NCI-H2196 (cell line): ENCODE measurements around the gene INHBB.
"Not testable (repeated sequence)": the region's sequence is repeated elsewhere in the genome, so short reads cannot be mapped to it uniquely, and the experiment has no call there.

ENCODE experiments used
- DNase-seq: peaks from one replicate; lab custom pipeline; 2025; ENCODE audit not compliant: unreplicated experiment; lab: John Stamatoyannopoulos, UW

Gene INHBB

DNA sequence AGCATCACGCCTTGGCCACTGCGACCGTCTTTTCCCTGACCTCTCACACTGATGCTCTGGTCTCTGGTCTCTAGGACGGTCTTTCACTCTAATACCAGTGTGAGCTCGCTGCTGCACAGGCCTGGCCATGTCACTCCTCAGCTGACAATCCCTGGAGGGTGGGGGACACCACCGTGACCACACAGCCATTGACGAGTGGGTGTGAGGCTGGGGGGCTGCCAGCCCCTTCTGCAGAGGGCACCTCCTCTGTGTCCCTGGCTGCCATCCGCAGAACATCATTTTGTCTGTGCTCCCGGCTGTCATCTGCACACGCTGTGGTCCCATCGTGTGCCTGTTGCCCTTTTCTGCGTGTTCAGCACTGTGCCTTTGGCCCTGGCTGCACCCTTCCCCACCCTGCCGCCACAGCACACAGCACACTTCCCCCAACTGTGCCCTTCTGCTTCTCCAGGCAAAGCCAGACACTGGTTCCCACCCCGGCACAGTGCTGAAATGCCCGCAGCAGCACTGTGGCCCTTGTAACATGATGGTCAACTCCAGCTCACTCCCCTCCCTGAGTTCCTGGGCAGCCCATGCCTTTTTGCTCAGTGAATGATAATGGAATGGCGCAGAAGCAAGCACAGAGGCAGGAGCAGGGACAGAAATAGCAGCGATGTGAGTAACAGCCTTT, 30.4 kb upstream of the INHBB start:
- no peak for DNase-seq

DNA sequence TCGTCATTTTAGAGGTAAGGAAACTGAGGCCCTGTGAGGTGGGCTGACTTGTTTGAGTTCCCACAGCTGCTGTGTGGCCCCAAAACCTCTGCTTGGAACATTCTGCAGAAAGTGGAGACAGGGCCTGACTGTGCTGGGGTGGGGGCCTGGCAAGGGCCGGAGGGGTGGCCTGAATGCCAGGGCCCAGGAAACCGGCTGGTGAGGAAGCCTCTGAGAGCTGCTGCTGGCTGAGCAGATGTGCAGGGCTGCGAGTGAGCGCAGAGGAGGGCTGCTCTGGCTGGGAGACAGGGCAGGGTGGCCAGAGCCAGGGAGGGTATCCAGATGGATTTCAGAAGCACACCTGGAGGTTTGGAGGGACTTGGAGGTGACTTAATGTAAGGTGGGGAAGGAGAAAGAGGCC, 29.9 kb upstream of the INHBB start:
- no peak for DNase-seq

DNA sequence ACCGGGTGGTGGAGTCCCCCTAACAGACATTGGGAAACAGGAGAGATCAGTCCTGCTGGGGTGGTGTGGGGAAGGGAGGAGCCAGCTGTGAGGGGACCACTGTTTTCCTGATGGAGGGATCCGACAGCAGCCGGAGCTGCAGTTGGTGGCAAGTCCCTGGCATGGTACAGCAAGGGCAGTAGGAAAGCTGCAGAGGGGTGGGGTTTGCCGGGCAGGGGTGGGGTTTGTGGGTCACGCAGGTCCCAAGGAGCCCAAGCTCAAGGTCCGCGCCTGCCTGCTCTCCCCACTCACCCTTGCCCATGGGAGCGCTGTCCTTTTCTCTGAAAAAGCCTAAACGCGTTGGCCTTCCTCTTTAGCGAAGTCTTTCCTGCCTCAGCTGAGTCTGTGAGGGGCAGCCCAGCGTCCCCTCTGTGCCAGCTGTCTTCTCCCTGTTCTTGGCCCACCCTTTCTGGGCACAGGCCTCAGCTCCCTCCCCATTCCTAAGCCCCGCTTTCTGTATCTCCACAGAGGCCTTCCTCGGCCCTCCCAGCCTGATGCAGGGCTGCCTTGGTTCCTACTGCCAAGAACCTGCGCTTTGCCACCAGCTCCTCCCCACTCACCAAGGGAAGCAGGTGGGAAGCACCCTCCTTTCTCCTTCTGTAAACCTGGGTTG, 29.3 kb upstream of the INHBB start:
- no peak for DNase-seq

DNA sequence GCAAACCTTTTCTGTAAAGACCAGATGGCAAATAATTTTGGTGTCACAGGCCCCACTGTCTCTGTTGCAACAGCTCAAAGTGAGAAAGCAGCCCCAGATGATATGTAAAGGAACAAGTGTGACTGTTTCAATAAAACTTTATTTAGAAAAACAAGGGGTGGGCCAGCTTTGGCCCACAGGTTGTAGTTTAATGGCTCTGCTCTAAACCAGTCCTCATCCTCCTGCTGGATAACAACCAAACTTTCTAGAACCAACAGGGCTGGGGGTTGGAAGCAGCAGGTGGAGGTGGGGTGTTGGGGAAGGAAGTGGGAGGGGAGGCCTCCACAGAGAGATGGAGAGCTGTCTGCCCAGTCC, 28.8 kb upstream of the INHBB start:
- DNase-seq = no peak

DNA sequence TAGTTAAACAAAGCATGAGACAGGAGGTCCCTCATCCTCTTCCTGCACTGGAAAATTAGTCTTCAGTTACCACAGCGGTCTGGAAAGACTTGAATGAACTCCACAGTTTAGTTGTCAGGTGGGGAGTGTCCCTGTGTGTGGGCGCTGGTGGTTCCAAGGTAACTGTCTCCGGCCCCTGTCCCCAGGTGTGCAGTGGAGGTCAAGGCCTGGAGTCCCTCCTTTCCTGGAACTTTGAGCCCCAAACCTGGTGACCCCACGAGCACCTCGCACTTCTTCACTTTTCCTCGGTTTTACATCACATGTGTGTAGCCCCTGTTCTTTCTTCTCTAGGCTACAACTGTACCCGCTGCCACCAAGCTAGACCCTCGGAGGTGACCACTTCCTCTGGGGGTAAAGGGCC, 28.0 kb upstream of the INHBB start:
- DNase-seq = no peak

DNA sequence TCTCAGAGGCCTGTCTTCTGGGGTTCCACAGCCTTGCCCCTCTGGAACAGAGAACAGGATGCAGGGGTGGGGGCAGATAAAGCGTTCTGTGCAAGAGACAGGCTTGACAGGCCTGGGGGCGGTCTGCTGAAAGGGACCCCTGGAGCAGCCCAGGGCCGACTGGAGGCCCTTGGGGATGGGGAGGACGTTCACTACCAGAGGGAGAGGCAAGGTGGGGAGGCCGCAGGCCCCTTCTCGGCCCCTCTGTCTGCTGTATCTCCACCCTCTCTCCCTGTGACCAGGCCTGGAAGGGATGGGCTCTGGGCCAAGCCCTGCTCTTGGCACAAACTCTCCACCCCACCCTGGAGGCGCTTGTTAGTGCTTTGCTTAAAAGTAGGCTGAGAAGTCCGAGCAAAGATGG, 27.3 kb upstream of the INHBB start:
- DNase-seq = no peak

DNA sequence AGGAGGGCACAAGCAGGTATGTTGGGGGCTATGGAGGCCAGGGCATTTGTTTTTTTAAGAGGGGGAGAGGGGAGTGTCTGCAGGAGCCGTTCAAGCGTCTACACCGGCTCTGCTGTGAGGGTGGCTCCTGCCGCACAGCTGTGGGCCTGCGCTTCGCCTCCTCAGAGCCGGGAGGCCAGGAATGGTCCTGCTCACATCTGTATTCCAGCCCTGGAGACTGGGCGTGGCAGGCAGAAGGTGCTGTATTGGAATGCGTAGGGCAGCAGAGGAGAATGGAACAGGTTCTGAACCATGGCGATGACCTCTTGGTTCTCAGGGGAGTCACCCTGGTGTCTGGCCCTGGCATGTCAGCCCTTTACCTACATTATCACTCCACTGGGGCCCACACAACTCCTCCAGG, 26.8 kb upstream of the INHBB start:
- DNase-seq = no peak

DNA sequence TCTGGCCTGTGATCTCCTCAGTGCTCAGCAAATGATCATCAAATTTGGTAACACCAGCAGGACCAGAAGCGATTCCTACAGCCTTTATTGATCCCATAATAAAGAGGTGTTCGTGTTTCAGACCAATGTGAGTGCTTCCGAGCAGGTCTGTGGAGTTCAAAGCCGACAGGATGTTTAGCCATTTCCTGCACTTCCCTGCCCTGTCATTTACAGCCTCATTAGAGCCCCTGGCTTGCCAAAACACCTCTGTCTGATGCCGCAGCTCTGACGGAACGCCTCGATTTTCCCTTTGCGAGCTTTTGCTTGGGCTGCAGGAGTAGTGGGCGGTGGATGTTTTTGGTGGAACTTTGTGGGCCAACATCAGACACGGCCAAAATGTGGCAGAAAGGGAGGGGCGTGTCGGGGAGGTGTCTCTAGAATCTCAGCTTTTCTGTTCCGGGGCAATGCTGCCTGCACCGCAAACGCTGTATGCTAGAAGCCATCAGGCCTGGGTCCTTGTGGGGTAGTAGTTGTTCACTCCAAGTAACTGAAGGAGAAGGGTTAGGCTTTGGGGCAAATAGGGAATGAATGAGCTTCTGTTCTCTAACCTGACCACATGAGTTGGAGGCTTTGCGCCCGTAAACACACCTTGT, 26.1 kb upstream of the INHBB start:
- no peak for DNase-seq

DNA sequence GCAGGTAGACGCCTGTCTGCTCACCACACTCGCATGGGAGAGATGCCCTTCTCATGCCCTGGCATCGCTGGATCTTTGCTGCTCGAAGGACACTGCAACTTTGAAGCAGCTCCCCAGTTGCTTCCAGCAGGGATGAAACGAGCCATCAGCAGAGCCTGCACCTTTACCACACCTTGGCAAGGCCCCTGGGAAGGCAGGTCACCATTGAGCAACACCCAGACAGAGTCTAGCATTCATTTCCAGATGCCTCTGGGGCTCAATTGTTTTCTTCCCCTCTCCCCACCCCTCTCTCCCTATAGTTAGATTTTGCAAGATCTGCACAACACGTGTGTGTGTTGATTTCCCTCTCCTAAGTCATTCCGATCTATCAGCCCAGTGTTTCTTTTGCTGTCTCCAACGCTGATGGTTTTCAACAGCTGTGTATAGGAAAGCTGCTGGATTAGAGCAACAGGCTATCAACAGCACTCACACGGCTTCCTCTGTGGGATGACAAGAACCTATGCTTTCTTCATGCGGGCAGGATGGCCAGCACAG, 25.6 kb upstream of the INHBB start:
- DNase-seq = no peak

DNA sequence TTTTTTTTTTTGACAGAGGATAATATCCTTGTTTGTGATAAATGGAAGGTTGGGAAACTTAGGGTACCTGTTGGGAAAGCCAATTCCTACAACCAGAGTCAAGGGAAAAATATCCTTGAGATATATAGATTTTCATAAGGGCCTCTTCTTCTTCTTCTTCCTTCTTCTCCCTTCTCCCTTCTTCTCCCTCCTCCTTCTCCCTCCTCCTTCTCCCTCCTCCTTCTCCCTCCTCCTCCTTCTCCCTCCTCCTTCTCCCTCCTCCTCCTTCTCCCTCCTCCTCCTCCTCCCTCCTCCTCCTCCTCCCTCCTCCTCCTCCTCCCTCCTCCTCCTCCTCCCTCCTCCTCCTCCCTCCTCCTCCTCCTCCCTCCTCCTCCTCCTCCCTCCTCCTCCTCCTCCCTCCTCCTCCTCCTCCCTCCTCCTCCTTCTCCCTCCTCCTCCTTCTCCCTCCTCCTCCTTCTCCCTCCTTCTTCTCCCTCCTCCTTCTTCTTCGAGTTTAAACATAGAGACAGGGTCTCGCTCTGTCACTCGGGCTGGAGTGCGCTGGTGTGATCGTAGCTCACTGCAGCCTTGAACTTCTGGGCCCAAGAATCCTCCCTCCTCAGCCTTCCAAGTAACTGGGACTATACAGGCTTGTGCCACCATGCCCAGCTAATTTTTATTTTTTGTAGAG, 24.9 kb upstream of the INHBB start:
- not testable (repeated sequence) for DNase-seq

DNA sequence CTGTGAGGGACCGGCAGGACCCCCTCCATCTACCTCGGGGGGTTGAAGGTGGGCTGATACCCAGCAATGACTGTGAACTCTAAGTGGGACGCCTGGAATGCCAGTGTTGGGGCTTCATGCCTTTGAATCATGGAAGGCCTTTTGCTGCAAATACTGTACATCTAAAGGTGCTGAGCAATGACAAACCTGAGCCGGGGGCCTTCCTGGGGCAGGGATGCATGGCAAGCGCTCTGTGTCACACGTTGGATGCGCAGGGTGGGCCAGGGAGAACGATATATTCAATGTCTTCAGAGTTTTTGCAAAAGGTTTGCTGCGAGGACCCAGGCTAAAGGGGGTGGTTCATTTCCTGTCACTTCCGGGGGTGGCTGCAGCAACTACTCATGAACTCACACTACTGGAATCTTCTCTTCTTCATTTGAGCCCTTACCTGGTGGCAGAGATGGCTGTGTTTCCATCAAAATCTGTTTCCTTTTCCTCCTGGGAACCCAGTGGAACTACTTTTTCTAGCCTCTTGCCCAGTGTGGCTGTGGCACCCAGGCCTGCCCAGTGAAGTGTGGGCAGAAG, 24.1 kb upstream of the INHBB start:
- DNase-seq = no peak

DNA sequence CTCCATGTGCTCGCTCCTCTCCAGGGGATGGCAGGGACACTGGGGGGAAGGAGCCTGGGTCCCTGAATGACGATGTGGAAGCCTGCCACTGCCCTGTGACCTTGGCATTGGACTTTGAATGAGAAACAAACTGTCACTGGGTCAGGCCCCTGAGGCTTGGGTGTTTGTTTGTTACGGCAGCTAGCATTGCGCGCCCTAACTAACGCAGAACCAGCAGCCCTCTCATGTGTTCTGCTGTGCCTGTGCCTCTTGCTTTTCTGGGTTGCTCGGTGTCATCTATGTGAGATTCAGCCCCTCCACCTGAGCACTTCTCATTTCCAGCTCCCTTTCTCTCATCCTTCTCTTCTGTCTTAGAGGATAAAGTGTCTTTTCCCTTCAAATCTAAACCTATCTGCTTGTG, 23.6 kb upstream of the INHBB start:
- no peak for DNase-seq

DNA sequence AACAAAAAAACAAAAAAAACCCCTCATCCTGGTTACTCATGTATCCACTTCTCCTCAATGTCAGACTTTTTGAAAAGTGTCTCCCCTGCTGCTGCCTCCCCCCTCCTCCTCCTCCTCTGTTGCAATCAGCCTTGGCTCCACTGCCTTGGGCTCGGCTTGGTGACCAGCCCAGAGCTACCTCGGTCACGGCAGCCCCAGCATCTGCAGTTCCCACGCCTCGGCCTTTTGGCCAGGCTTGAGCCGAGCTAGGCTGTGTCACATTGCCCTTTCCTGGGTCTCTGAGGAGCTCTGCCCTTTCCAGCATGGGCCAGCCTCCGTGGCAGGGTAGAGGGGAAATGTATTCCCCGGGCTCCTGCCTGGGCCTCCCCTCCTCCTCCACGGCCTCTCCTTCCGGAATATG, 22.7 kb upstream of the INHBB start:
- no peak for DNase-seq

DNA sequence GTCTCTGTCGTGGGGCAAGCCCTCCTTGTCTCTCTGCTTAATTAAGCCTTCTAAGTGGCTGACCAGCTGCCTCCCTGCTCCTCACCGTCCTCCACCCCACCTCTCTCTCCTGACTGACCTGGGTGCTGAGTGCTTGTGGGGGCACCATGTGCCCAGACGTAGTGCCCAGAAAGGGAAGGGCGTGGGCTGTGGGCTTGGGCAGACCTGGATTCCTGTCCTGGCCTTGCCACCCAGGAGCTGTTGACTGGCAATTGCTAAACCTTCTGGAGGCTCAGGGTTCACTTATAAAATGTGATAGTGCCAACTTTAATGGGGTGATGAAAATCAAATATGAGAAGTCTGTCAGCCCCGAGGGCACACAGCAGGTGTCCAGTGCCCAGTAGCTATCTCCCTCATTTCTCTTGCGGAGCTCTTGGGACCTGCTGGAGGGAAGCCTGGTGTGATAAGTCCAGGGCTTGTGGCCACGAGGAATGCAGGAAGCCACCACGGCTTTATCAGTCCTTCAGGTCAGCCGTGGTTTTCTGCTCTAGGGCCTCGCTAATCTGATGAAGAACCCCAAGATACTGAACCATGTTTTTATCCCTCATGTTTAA, 22.0 kb upstream of the INHBB start:
- no peak for DNase-seq

DNA sequence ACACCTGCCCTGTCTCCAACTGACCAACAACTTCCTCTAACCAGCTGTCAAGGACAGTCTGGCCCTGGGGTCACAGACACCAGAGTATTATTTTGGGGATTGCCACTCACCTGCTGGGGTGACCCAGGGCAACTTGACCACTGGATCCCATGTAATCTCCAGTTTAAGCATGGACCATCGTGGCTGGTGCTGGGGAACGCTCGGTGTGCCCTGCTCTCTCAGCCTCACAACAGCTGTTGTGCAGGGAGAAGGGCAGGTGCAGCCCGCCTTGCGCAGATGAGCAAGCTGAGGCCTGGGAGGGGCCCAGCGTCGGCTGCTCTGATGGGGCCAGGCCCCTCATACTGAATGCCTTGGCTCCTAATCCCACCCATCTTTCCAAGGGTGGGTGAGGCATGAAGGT, 21.0 kb upstream of the INHBB start:
- no peak for DNase-seq

DNA sequence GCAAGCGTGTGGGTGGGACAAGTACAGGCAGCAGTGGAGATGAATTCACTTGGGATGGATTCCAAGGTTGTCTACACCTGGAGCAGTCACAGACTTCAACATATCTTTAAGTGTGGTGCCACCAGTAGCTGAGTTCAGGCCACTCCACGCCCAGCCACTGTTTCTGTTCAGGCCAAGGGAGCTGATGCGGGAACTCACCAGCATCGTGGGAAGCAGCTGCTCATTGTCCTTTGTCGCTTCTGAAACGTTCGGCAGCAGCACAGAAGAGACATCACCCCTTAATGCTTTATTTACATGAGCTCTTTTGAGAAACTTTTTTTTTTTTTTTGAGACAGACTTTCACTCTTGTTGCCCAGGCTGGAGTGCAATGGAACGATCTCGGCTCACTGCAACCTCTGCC, 19.9 kb upstream of the INHBB start:
- no peak for DNase-seq

DNA sequence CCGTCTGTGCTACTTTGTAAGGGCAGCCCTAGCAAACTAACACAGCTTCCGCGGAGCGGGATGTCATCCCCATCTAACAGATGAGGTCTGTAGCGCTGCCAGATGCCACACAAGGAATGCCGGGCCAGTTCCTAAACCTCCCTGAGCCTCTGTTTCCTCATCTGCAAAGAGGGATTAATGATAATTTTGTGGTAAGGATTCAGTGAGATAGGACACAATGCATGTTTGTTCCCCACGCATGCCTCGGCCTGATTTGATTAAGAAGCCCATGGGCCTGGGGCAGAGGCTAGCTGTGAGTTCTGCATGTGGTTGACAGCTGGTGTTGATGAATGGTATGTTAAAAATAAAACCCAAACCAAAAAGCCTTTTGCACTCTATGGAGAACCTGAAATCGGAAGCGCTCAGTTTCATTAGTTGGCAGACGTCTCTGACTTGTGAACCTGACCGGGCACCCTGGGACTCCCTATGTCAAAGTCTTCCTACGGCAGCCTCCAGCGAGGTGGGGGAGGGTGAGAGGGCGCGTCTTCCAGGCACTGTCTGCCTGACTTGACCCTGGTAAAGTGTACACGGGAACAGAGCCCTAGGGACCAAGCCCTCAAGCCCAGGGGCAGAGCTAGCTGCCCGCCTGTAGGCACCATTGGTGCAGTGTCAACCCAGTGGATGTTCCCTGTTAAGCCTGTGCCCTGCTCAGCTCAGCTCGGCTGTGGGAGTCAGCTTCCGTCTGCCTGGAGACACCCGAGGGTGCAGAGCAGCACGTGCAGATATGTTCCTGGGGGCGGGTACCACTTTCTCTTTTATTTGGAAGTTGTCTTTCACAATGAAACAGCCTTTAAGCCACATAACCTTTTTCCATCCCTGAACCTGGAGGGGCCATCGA, 14.8 kb upstream of the INHBB start:
- no peak for DNase-seq

DNA sequence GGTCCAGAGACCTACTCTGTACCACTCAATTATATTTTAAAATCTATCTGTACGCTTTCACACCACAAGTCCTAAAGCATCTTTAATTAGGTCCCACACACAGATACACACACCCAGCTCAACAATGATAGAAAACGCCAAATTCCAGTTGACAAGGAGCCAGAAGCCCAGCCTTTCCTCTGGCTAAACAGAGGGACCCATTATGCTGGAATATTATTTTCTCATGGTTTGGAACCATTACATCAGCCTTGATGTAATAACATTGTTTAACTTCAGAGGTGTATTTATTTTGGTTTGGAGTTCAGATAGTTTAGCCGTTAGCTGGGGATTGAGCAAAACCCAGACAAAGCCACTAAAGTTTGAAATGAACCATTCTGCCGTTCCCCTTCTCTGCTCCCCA, 14.0 kb upstream of the INHBB start:
- no peak for DNase-seq

DNA sequence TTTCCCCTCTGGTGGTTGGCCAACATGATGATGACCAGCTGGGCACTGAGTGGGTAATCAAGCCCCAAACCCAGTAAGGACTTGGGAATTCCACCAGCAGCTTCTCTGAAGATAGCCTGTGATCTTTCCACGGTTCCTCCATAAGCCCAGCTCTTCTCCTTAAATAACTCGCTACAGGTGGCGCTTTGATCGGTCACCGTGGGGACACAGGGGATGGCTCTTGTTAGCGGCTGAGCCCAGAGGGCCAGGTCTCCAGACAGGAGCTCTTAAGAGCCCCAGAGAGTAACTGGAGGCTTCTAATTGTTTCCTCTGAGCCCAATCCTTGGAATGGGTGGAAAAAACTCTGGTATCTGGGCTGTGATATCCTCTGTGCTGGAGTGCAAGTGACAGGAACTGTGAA, 13.6 kb upstream of the INHBB start:
- no peak for DNase-seq

DNA sequence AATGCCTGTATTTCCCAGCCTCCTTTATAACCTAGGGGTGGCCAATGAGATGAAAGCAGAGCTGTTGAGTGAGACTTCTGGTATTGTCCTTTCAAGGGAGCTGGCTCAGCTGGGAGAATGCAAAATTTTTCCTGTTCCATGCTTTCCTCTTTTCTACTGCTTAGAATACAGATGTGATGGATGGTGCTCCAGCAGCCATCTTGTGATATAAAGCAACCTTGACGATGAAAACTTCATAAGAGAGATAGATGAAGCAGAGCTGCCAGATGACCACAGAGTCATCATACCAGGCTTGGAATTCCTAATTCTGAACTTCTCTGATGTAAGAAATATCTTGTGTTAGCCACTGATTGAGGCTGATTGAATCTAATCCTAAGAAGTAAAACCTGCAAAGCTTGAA, 11.9 kb upstream of the INHBB start:
- no peak for DNase-seq
